GM12801 (cell line): Measurements from ENCODE around the gene PNP.

Experiments
- TF ChIP-seq, protein P1 (sequence below): IDR thresholded peaks from one replicate; pipeline ENCODE4 v1.5.1; 2011; ENCODE audit warnings: control low read depth; ENCODE audit not compliant: insufficient read length; ENCODE audit errors: extremely low read depth

The PNP gene

DNA sequence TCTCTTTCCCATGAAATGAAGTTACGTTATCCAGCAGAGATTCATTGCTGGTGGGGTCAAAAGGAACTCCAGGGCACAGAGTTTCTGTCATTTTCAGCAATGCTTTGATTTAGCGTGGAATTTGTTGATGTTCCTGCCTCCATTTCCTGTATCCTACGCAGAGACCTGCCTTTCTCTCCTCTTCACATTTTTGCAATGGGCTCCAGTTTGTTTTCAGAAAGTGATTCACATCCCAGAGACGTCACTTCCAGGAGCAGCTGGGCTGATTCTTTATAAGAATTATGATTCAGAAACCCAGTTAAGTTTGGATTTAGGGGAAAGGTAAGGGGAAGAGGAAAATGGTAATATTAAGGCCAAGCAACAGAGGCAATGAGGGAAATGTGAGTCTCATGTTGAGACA, 47.7 kb downstream of the PNP start:
- TF ChIP-seq, protein P1, sequence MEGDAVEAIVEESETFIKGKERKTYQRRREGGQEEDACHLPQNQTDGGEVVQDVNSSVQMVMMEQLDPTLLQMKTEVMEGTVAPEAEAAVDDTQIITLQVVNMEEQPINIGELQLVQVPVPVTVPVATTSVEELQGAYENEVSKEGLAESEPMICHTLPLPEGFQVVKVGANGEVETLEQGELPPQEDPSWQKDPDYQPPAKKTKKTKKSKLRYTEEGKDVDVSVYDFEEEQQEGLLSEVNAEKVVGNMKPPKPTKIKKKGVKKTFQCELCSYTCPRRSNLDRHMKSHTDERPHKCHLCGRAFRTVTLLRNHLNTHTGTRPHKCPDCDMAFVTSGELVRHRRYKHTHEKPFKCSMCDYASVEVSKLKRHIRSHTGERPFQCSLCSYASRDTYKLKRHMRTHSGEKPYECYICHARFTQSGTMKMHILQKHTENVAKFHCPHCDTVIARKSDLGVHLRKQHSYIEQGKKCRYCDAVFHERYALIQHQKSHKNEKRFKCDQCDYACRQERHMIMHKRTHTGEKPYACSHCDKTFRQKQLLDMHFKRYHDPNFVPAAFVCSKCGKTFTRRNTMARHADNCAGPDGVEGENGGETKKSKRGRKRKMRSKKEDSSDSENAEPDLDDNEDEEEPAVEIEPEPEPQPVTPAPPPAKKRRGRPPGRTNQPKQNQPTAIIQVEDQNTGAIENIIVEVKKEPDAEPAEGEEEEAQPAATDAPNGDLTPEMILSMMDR, result no peak

DNA sequence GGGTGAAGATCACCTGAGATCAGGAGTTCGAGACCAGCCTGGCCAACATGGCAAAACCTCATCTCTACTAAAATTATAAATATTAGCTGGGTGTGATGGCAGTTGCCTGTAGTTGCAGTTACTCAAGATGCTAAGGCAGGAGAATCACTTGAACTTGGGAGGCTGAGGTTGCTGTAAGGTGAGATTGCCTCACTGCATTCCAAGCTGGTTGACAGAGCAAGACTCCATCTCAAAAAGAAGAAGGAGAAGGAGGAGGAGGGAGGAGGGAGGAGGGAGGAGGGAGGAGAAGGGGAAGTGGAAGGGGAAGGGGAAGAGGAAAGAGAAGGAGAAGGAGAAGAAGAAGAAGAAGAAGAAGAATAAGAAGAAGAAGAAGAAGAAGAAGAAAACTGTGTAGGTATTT, 53.1 kb downstream of the PNP start:
- TF ChIP-seq, protein P1, result no peak

DNA sequence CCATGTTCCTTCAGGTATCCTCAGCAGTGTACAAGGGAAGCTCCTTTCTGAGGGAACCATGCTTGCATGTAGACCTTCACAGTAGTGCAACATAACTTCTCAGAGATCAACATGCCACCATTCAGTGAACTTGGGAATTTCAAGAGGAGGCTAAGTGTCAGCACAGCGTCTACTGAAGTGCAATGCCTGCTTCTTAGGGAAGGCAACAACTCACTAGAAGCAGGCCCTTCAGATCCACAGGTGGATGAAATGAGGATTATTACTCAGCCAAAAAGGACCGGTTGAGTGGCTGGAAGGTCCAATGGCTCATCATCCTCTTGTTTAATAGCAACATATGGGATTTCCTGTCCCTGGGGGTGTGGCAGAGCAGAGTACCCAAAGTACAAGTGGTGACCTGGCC, 54.8 kb downstream of the PNP start:
- TF ChIP-seq, protein P1, result no peak
